Small intestine (tissue), 7 donors: ENCODE results near the gene RASA2. TPM values are rescaled to one million over a fixed set of nuclear protein-coding genes. Genes with fewer than 3 reads are reported as not detected.
A peak's percentile ranks its signal among the peaks of the same experiment; 100 is the strongest.

Source experiments
- DNase-seq, 2 donors: peaks; one replicate each; pipeline versions ENCODE4 v3.0.0 to v3.0.0-alpha.2; 2013
- FAIRE-seq: peaks from 2 replicates; lab custom pipeline; 2012; peaks lifted over from hg19 to GRCh38; lab: Jason Lieb, UNC
- H3K27ac ChIP-seq, 3 donors: one replicate each; pipeline ENCODE4 v1.5.1; 2013; ENCODE audit warnings: low read length in 2 of 3, mild to moderate bottlenecking in 2 of 3, control low read depth in 1 of 3, inconsistent platforms in 1 of 3, low read depth in 1 of 3, moderate library complexity in 1 of 3
- H3K27me3 ChIP-seq, 3 donors: one replicate each; pipeline ENCODE4 v1.6.1; 2013; ENCODE audit warnings: low read length in 3 of 3, inconsistent platforms in 1 of 3; ENCODE audit not compliant: control insufficient read depth in 3 of 3, insufficient read depth in 3 of 3
- H3K36me3 ChIP-seq, 3 donors: one replicate each; pipeline ENCODE4 v1.6.1; 2013; ENCODE audit warnings: low read length in 3 of 3, inconsistent platforms in 1 of 3, low read depth in 1 of 3, mild to moderate bottlenecking in 1 of 3, moderate library complexity in 1 of 3; ENCODE audit not compliant: control insufficient read depth in 3 of 3, insufficient read depth in 2 of 3
- H3K4me1 ChIP-seq, 3 donors: one replicate each; pipeline ENCODE4 v1.6.1; 2013; ENCODE audit warnings: low read length in 2 of 3, inconsistent platforms in 1 of 3, low read depth in 1 of 3, mild to moderate bottlenecking in 1 of 3, moderate library complexity in 1 of 3; ENCODE audit not compliant: control insufficient read depth in 3 of 3, insufficient read depth in 2 of 3
- H3K4me3 ChIP-seq, 3 donors: one replicate each; pipeline ENCODE4 v1.5.1; 2013; ENCODE audit warnings: low read length in 3 of 3, control low read depth in 1 of 3, inconsistent platforms in 1 of 3, low read depth in 1 of 3, mild to moderate bottlenecking in 1 of 3, moderate library complexity in 1 of 3
- H3K9me3 ChIP-seq, 2 donors: one replicate each; pipeline ENCODE4 v1.6.1; 2013; ENCODE audit warnings: low read depth in 1 of 2, low read length in 1 of 2; ENCODE audit not compliant: control insufficient read depth in 2 of 2, insufficient read depth in 1 of 2
- WGBS, 3 donors: extraction: QIAGEN DNeasy Blood & Tissue Kit; methylation state at CpG; one replicate each; pipeline ENCODE4 v1.1.7; 2013; 5-methylcytosine and 5-hydroxymethylcytosine counted together
- polyA plus RNA-seq, 4 donors: library from polyadenylated mRNA; stranded (reverse) in 3 of 4; unstranded in 1 of 4; fragments of 200-250 nt in 3 of 4; fragments of 120-200 nt in 1 of 4; gene quantifications; one replicate each; pipeline versions ENCODE4 v1.2.1 to v1.2.3, GENCODE V29; 2013
- donor health status: healthy with polysubstance abuse.
- donor health status: control.
- donor health status: control.
- donor health status: Bipolar disorder and iron deficiency.
- donor health status: healthy.

The RASA2 gene
- polyA plus RNA-seq, 4 donors: 3.8 to 17.1 (median 4.4) TPM

GRCh38 chr3:141454054-141454453 is 32.8 kb upstream of the RASA2 start:
- peaks cover 0 to 34% (median 4%) of the 10 kb centered on the region in 3 donors for H3K4me1 ChIP-seq
- DNase-seq (no peak), FAIRE-seq (no peak)
- H3K27ac ChIP-seq: no peak overlapping the region
- H3K4me3 ChIP-seq: no peak overlapping the region
- no peaks in the 10 kb centered on the region for H3K9me3 ChIP-seq
- no peaks in the 10 kb centered on the region for H3K27me3 ChIP-seq
- H3K36me3 ChIP-seq: no peaks in the 10 kb centered on the region
- WGBS, 3 donors: 75 to 80% (median 79%) methylated on average over 3 of the region's 3 CpGs

- peak overlapping the region in 1 of 3 donors; percentile 17 for H3K27ac ChIP-seq
Observed at GRCh38 chr3:141454906-141455602, 31.8 kb upstream of the RASA2 start.

DNA sequence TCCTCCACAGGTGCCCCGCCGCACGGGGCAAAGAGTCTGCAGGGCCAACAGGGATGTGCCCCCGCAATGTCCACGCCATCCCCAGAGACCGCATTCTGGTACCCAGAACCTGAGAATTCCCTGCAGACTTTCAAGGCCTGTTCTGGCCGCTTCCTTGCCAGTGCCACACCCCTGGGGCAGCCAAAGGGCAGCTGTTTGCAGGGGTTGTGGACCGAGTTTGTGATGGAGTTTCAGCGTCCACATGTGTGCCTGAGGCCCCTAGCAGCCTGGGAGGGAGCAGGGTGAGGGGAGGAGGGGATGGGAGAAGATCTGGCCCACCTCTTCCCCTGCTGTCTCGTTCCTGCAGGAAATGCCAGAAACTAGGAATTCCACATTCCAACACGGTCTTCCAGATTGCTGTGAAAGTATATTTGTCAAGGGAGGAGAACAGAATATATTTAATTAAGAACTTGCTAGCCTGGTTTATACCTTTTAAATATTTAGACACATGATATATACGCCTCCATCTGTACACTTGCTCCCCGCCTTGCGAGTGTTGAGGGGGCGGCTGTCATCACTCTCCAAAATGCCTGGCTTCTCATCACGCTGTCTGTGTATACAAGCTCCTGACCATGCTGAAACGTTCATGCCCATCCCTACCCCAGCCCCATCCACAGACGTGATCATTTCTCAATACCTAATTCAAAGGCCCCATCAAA is 31.1 kb upstream of the RASA2 start:
- Histone ChIP-seq H3K4me1 (peaks cover 0 to 34% (median 4%) of the 10 kb centered on the region in 3 donors), H3K9me3 (no peaks in the 10 kb centered on the region), H3K27ac (peak overlapping the region in 2 of 3 donors; percentile 17 to 32), H3K4me3 (no peak overlapping the region), H3K27me3 (no peaks in the 10 kb centered on the region), H3K36me3 (no peaks in the 10 kb centered on the region)
- DNase-seq (no peak), FAIRE-seq (no peak)
- WGBS, 3 donors: 73 to 78% (median 77%) methylated on average over 18 of the region's 18 CpGs

More at GRCh38 chr3:141454906-141455602, 31.8 kb upstream of the RASA2 start:
- Histone ChIP-seq H3K4me1 (peaks cover 0 to 34% (median 4%) of the 10 kb centered on the region in 3 donors), H3K9me3 (no peaks in the 10 kb centered on the region), H3K27me3 (no peaks in the 10 kb centered on the region), H3K36me3 (no peaks in the 10 kb centered on the region), H3K4me3 (no peak overlapping the region)
- FAIRE-seq: no peak
- peak; percentile 67 to 76 for DNase-seq
- 63 to 73% (median 68%) methylated on average over 20 of the region's 20 CpGs for WGBS, 3 donors

GRCh38 chr3:141456301-141456625 is 30.6 kb upstream of the RASA2 start:
- DNase-seq (no peak), FAIRE-seq (no peak)
- H3K36me3 ChIP-seq: no peaks in the 10 kb centered on the region
- peaks cover 0 to 34% (median 4%) of the 10 kb centered on the region in 3 donors for H3K4me1 ChIP-seq
- H3K27me3 ChIP-seq: no peaks in the 10 kb centered on the region
- peak overlapping the region in 1 of 3 donors; percentile 32 for H3K27ac ChIP-seq
- no peaks in the 10 kb centered on the region for H3K9me3 ChIP-seq
- no peak overlapping the region for H3K4me3 ChIP-seq
- WGBS, 3 donors: 79 to 95% (median 94%) methylated on average over 11 of the region's 11 CpGs

- Histone ChIP-seq H3K4me1 (peaks cover 0 to 27% (median 0%) of the 10 kb centered on the region in 3 donors), H3K36me3 (no peaks in the 10 kb centered on the region), H3K27me3 (no peaks in the 10 kb centered on the region), H3K9me3 (no peaks in the 10 kb centered on the region), H3K27ac (peak overlapping the region in 1 of 3 donors; percentile 24), H3K4me3 (no peak overlapping the region)
- 57 to 77% (median 57%) methylated on average over 3 of the region's 3 CpGs for WGBS, 3 donors
- DNase-seq (peak; percentile 60 to 69), FAIRE-seq (no peak)
Observed at GRCh38 chr3:141457624-141458236, 29.1 kb upstream of the RASA2 start.

- no peaks in the 10 kb centered on the region for H3K27me3 ChIP-seq
- peaks cover 0 to 4% of the 10 kb centered on the region in 2 donors for H3K9me3 ChIP-seq
- H3K4me3 ChIP-seq: no peak overlapping the region
- WGBS, 3 donors: 76 to 79% (median 78%) methylated on average over 7 of the region's 7 CpGs
- peaks cover 0 to 27% (median 0%) of the 10 kb centered on the region in 3 donors for H3K4me1 ChIP-seq
- no peaks in the 10 kb centered on the region for H3K36me3 ChIP-seq
- FAIRE-seq (no peak), DNase-seq (no peak)
- no peak overlapping the region for H3K27ac ChIP-seq
Observed at GRCh38 chr3:141459008-141459407, 27.8 kb upstream of the RASA2 start.

- no peak overlapping the region for H3K4me3 ChIP-seq
- FAIRE-seq (no peak), DNase-seq (peak; percentile 84)
- H3K9me3 ChIP-seq: peaks cover 0 to 4% of the 10 kb centered on the region in 2 donors
- 24 to 28% (median 24%) methylated on average over 10 of the region's 10 CpGs for WGBS, 3 donors
- no peak overlapping the region for H3K27ac ChIP-seq
- peaks cover 0 to 20% (median 0%) of the 10 kb centered on the region in 3 donors for H3K4me1 ChIP-seq
- no peaks in the 10 kb centered on the region for H3K27me3 ChIP-seq
- H3K36me3 ChIP-seq: no peaks in the 10 kb centered on the region
Observed at GRCh38 chr3:141460097-141460704, 26.6 kb upstream of the RASA2 start.
